Measurements from ENCODE around the gene RNF180. TPM values are rescaled to one million over a fixed set of nuclear protein-coding genes. Genes with fewer than 3 reads are reported as not detected.
A peak's percentile ranks its signal among the peaks of the same experiment; 100 is the strongest.

The RNF180 gene, protein sequence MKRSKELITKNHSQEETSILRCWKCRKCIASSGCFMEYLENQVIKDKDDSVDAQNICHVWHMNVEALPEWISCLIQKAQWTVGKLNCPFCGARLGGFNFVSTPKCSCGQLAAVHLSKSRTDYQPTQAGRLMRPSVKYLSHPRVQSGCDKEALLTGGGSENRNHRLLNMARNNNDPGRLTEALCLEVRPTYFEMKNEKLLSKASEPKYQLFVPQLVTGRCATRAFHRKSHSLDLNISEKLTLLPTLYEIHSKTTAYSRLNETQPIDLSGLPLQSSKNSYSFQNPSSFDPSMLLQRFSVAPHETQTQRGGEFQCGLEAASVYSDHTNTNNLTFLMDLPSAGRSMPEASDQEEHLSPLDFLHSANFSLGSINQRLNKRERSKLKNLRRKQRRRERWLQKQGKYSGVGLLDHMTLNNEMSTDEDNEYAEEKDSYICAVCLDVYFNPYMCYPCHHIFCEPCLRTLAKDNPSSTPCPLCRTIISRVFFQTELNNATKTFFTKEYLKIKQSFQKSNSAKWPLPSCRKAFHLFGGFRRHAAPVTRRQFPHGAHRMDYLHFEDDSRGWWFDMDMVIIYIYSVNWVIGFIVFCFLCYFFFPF
- total RNA-seq = 10 to 100 TPM; 16.9 to 22.9 TPM
- long read RNA-seq, full-length matches to known transcripts = 7 of 17 reads
- long read RNA-seq, partial matches to known transcripts = 6 of 17 reads
- long read RNA-seq, other reads (novel, unspliced or antisense) = 4 of 17 reads

DNA sequence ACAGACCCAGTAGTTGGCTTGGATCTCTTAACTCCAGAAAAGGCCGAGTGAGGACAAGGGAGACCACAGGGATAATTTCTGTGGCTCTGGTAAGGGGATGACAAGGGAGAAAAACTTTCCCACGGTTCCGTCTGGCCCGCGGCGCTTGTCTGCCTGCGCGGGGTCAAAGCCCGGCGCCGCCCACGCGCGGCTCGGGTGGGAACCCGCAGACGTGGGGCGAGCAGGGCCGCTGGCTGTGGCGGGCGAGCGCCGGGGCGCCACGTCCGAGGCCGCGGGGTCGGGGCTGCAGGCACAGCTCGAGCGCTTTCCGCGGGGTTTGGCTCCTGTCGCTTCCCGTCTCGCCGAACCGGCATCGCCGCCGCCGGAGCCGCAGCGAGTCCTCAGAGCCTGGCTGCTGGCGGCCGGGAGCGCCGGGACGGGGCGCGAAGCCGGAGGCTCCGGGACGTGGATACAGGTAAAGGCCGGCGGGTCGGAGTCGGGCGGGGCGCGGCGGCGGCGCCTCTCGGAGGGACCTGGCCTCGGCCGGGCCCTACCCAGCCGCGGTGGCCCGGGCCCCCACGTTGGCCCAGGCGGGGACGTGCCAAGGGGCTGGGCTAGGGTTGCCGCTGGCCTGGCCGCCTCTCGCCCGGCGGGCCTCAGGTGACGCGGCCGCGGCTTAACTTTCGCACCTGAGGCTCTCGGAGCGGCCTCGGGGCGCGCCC lies at the start of gene RNF180:
Gene RNF180, plus strand, starts transcription at position 344 of the 701 bp plus-strand sequence. CDS start 34,965 bp downstream, outside the sequence.
- intact Hi-C loops (cut with DNase I) = no loop called here
- DNase-seq (peak; percentile 67), ATAC-seq (peak; percentile 88 to 92)

DNA sequence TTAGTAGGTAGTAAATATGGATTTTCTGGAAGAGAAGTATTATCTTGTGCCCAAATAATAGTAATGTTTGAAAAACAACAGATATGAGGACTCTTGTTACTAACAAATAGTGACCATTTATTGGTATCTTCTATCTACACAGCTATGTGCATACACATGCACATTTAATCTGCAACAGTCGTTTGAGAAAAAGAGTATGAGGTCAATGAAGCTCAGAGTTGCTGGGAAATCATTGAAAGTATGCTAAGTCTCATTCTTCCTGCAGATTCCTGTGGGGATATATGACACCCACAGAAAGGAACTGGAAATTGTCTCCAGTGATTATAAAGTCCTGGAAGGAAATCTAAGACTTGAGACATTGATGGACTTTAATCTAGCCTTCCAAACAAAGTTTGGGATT lies 40.1 kb upstream of the RNF180 start:
- DNase-seq = no peak
- ATAC-seq = no peak
- intact Hi-C loops (cut with DNase I) = no loop called here

DNA sequence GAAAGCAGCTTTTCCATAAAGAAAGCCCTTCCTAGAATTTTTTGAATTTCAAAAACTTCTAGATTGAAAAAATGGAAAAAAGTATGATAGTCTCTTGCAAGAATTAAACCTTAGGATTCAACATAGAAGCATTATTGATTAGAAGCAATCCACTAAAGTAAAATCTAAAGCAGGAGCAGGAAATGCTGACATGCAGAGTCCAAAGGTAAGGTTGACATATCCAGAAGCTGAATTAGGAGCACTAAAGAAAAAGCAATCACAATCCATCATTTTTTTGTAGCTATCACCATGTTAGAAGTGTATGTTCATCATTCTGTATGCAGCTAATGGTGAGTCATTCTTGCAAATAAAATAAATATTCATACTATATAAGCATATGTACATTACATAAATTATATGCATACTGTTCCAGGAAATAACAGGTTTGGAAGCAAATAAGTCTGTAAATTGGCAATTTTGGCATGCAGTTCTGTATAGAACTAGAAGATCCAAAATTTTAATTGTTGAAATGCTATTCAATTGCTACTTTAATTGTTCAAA lies 39.4 kb upstream of the RNF180 start:
- ATAC-seq = no peak
- intact Hi-C loops (cut with DNase I) = no loop called here
- no peak for DNase-seq

DNA sequence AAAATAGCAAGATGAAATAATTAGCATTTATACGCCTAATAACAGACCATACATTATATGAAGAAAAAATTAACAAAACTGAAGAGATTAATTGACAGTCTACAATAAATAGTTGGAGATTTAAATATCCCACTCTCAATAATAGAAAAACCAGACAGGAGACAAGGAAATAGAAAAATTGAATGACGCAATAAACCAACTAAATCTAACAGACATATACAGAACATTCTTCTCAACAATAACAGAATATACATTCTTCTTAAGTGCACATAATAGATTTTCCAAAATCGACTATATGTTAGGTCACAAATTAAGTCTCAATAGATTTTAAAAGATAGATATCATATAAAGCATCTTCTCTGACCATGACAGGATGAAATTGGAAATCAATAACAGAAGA lies 25.6 kb upstream of the RNF180 start:
- intact Hi-C loops (cut with DNase I) = no loop called here
- ATAC-seq (no peak), DNase-seq (no peak)

DNA sequence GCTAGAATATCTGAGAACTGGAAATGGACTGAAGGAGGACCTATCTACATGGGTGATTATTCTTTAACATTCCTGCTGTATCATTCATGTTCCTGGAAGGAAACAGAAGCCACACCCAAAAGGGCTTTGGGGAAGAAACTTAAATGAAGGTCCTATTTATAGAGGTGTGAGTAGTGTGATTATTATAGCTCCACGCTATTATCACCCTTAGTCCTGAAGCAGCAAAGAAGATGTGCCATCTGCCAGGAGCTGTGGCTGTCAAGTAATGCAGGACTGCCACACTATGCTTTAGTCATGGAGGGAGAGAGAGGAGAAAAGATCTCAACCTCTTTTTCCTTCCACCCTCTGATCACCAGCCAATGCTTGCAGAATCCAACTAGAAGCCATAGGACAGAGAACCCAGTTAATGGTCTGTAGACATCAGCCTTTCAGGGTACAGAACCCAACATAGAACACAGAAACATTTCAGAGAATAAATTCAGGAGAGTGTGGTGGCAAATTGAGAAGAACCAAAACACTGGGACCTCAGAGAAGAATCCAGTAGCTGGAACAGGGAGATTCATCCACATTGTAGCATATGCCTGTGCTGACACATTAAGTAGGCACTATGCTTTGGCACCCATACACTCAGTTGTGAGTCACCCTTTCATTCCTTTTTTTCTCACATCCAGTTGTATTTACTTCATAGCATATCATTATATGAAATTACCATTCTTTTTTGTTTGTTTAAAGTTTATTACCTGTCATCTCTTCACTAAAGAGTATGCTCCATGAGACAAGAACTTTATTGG lies 21.0 kb upstream of the RNF180 start:
- peak; percentile 81 to 92 for ATAC-seq
- DNase-seq = peak; percentile 24
- intact Hi-C loops (cut with DNase I) = loop anchor here in 1 of 2 donors (5.0 kb wide), 3 partner anchors 63 to 363 kb away; partner anchors contain the start of gene RGS7BP

DNA sequence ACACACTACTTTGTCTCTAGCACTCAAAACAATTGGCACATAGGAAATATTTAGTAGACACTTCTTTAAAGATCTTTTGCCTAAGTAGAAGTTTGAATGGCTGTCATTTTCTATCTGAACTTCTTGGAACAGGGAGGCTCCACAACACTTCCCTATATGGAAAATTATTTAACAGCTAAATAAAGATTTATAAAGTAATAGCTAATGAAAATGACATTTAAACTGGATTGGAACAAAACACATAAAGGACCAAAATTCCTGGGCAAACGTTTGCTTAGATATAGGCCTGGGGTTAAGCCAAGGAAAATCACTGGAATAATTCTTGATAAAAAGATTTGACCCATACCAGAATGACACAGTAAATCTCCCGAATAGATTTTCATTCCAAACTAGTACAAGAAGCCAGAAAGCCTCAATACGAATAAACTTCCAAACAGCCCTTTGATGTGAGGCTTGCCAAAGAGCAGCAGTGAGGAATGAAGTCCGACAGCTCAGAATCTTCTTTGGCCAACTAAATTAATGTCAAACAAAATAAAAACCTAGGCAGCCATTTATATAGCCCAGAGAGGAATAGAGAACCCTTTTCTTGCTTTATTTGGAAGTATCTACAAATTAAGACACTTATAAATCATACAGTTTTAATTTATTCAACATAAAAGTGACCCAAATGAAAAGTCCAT lies 20.3 kb upstream of the RNF180 start:
- no peak for DNase-seq
- ATAC-seq = peak; percentile 14 to 23
- intact Hi-C loops (cut with DNase I) = loop anchor here in 1 of 2 donors (5.0 kb wide), 3 partner anchors 62 to 362 kb away; partner anchors contain the start of gene RGS7BP

DNA sequence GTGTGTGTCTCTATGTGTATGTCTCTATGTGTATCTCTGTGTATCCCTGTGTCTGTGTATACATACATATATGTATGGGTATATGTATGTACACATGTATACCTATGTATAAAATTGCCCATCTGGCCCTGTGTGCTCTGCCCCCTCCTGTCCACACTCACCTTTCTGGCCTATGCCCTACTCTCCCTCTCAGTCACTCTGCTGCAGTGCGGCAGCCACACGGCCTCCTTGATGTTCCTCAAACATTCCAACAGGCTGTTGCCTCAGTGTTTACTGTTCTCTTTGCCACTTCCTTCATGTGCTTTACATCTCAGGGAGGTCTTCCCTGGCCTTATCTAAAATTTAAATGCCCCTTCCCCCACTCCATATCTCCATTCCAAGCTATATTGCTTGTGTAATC lies 18.3 kb upstream of the RNF180 start:
- no peak for DNase-seq
- no peak for ATAC-seq
- intact Hi-C loops (cut with DNase I) = loop anchor here in 1 of 2 donors (5.0 kb wide), 3 partner anchors 60 to 360 kb away; partner anchors contain the start of gene RGS7BP

DNA sequence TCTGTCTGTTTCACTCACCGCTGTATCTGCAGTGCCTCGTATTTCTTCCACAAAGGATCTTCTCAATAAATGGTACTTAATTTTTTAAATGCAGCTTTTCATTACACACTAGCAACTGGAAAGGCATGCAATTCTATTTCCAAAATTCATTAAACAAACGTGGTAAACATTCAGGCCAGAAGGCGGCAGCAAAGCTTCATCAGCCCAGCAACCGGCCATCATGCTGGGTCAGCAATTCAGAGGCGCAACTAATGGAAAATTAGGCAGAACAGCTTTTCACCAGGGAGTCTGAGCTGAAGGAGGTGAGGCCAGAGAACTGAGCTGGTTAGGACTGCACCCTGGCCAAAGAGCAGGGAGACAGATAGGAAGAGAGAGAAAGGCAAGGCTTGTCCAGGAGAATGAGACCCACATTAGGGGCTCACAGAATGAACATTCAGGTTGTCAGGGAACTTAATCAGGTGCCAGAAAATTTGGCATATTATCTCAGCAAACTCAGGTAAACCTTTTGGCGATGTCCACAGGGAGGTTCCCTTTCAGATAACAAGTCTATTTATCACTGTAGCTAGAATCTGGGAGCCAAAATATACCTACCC lies 17.7 kb upstream of the RNF180 start:
- DNase-seq (peak; percentile 70), ATAC-seq (peak; percentile 42 to 55)
- intact Hi-C loops (cut with DNase I) = loop anchor here in 1 of 2 donors (2.0 to 5.0 kb wide), 4 partner anchors 59 to 463 kb away; partner anchors contain the start of gene RGS7BP

DNA sequence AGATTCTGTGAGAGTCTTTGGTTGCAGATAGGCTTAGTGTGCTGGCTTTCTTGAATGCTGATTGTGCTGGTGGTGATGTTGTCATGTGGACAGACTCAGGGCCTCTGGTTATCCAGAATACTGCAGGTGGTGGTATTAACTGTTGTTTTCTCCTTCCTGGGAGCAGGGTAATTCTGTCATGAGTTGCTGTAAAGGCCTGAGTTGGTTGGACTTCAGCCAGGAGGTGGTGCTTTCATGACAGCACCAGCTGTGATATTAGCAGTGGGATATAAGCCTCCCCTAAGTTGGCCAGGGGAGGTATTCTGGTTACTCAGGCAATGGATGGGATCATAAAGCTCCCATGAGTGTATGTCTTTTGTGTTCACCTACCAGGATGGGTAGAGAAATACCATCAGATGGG lies 16.4 kb upstream of the RNF180 start:
- ATAC-seq (no peak), DNase-seq (no peak)

DNA sequence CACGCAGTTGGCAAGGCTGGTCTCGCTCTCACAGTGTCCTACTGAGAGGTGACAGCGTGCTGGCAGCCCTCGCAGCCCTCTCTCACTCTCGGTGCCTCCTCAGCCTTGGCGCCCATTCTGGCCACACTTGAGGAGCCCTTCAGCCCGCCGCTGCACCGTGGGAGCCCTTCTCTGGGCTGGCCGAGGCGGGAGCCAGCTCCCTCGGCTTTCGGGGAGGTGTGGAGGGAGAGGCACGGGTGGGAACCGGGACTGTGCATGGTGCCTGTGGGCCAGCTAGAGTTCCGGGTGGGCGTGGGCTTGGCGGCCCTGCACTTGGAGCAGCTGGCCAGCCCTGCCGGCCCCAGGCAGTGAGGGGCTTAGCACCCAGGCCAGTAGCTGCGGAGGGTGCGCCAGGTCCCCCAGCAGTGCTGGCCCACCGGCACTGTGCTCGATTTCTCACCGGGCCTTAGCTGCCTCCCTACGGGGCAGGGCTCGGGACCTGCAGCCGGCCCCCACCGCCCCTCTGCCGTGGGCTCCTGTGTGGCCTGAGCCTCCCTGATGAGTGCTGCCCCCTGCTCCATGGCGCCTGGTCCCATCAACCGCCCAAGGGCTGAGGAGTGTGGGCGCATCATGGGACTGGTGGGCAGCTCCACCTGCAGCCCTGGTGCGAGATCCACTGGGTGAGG lies 15.7 kb upstream of the RNF180 start:
- ATAC-seq = no peak
- DNase-seq = no peak
- intact Hi-C loops (cut with DNase I) = loop anchor here (2.0 to 10.0 kb wide), 6 partner anchors 55 to 465 kb away; partner anchors contain the start of gene RGS7BP (in 1 of the 2)

More for the DNA sequence above, 16.4 kb upstream of the RNF180 start:
- intact Hi-C loops (cut with DNase I) = loop anchor here in 1 of 2 donors (2.0 to 5.0 kb wide), 4 partner anchors 58 to 462 kb away; partner anchors contain the start of gene RGS7BP

DNA sequence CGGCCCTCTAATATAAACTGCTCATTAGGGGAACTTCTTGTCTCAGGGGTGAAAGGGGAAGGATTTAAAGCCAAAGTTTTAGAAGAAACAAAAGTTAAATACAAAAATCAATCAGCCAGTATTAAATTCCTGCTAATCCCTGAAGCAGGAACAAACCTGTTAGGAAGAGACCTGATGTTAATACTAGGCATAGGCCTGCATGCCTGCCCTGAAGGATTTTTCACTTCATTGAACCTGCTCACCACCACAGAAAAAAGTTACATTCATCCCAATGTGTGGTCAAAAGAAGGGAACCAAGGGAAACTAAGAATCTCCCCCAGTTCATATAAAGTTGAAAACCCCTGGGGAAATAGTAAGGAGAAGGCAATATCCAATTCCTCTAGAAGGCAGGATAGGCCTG lies 9.4 kb upstream of the RNF180 start:
- ATAC-seq (no peak), DNase-seq (no peak)
- intact Hi-C loops (cut with DNase I) = loop anchor here in 1 of 2 donors (10.0 kb wide), 2 partner anchors 49 to 459 kb away; no protein-coding TSS in a partner anchor

DNA sequence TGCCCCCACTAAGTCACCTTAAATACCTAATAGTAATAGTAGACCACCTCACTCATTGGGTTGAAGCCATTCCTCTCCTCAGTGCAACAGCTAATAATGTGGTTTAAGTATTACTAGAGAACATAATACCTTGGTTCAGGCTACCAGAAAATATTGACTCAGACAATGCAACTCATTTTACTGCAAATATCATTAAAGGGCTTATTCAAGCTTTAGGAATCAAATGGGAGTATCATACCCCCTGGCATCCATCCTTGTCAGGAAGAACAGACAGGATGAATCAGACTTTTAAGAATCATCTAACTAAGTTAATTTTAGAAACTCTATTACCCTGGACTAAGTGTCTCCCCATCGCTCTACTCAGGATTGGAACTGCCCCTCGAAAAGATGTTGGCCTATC lies 6.8 kb upstream of the RNF180 start:
- no peak for DNase-seq
- intact Hi-C loops (cut with DNase I) = loop anchor here in 1 of 2 donors (10.0 kb wide), 2 partner anchors 46 to 456 kb away; no protein-coding TSS in a partner anchor
- ATAC-seq = no peak

DNA sequence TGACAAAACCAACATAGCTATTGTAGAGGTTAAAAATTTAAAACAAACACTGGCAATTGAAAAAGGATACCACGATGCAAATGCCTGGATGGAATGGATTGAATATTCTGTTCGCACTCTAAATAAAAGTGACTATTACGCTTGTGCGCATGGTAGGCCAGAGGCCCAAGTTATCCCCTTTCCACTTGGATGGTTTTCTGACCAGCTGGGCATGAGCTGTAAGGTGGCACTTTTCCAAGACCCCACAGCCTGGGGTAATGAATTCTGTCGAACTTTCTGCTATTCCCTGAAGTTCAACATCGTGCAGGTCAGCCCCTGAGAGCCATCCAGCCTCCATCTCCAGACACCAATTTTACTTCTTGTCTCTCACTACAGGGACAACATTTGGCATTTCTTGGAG lies 5.4 kb upstream of the RNF180 start:
- intact Hi-C loops (cut with DNase I) = no loop called here
- ATAC-seq = no peak
- no peak for DNase-seq

DNA sequence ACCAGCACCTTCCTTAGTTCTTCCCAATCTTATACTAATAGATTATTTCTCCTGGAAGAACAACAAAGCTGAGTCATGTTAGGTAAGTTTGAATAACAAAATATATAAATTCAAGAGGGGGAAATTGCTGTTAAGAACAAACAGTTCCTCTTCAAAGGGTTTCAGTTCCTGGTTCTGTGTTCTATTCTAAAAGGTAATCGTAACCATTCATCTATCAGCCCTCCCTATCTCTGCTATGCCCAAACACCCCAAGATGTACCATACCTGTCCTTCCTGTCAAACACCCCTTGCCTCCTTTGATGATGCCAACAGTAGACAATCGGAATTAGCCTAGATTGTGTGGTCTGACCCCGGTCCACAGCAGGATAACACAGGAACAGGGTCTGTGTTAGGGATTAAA lies 4.2 kb upstream of the RNF180 start:
- no peak for DNase-seq
- intact Hi-C loops (cut with DNase I) = no loop called here
- ATAC-seq = no peak

DNA sequence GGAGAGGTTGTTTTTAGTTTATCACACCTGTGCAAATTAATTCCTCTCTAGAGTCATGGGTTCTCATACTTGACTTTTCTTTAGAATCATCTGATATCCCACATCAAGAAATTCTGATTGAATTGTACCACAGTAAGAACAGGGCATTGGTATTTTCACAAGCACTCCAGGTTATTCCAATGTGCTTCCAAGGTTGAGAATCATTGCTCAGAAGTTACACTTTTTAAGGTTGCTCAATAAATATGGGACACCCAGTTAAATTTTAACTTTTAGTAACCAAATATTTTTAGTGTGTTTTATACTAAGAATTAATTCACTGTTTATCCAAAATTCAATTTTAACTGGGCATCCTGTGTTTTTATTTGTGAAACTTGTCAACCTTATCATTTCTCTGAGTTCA lies 2.5 kb upstream of the RNF180 start:
- no peak for ATAC-seq
- DNase-seq = no peak
- intact Hi-C loops (cut with DNase I) = no loop called here

DNA sequence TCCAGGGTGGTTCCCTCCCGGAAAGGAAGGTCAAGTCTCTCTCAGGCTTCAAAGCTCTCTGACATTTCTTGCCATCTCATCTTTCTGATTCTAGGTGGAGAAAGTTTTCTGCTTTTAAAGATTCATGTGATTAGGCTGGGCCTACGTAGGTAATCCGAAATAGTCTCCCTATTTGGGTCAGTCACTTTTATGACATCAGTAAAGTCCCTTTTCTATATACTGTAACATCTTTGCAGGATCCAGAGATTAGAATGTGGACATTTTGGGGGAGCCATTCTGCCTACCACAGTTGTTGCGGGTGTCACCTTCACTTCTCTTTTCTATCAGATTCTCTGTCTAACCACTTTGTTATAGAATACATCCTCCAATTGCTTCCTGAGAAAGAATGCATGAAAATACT lies 1.9 kb upstream of the RNF180 start:
- no peak for DNase-seq
- intact Hi-C loops (cut with DNase I) = no loop called here
- no peak for ATAC-seq

DNA sequence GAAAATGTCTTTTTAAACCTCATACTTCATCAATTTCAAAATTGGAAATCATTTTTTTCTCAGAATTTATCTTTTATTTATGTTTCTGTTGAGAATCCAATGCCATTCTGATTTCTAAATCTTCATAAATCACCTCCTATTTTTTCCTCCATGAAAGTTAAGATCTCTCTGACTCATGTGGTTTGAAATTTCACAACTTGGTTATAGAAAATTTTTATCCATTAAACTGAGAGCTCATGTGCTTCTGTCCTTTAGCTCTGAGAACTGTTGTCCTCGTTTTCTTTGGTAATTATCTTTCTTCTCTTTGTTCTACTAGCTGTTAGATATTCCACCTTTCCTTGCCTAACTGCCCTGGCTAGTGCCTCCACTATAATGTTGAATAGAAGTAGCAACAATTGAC lies 1.5 kb upstream of the RNF180 start:
- DNase-seq (no peak), ATAC-seq (no peak)
- intact Hi-C loops (cut with DNase I) = no loop called here

Data from left cardiac atrium (tissue), 4 donors.